Activated CD8-positive, alpha-beta T cell treated with anti-CD3 and anti-CD28 coated beads for 36 hours (primary cell): ENCODE measurements around the gene NOVA2. TPM values are rescaled to one million over a fixed set of nuclear protein-coding genes. Genes with fewer than 3 reads are reported as not detected.
"Not testable (repeated sequence)": the region's sequence is repeated elsewhere in the genome, so short reads cannot be mapped to it uniquely, and the experiment has no call there.

Experiments used
- ATAC-seq: fragments of 200-7000 bp; cut with Tn5 transposase; one replicate; pipeline ENCODE4 v1.10.0; 2021; ENCODE audit warnings: mild to moderate bottlenecking, moderate library complexity
- CTCF ChIA-PET: fragments of 350-600 bp; sonication (Branson Sonifier 250); formaldehyde crosslinking; loops from one replicate; lab custom pipeline; 2021; ENCODE audit warnings: antibody characterized with exemption; lab: Charles Lee
- POLR2A ChIA-PET: fragments of 350-600 bp; sonication (Branson Sonifier 250); formaldehyde crosslinking; loops from one replicate; lab custom pipeline; 2021; ENCODE audit warnings: antibody characterized with exemption; lab: Charles Lee
- DNase-seq: peaks from one replicate; pipeline ENCODE4 v3.0.0-alpha.2; 2020
- H3K27ac Mint-ChIP-seq: one replicate; pipeline ENCODE4 v1.8.0; 2021; ENCODE audit warnings: mild to moderate bottlenecking, mixed read lengths
- H3K27me3 Mint-ChIP-seq: one replicate; pipeline ENCODE4 v1.8.0; 2021; ENCODE audit warnings: mixed read lengths
- H3K36me3 Mint-ChIP-seq: one replicate; pipeline ENCODE4 v1.8.0; 2021; ENCODE audit warnings: low read depth, mixed read lengths
- H3K4me1 Mint-ChIP-seq: one replicate; pipeline ENCODE4 v1.8.0; 2021; ENCODE audit warnings: low read depth, mixed read lengths
- H3K4me3 Mint-ChIP-seq: one replicate; pipeline ENCODE4 v1.8.0; 2021; ENCODE audit warnings: mild to moderate bottlenecking, moderate library complexity, mixed read lengths
- H3K9me3 Mint-ChIP-seq: one replicate; pipeline ENCODE4 v1.8.0; 2021; ENCODE audit warnings: mixed read lengths
- intact Hi-C: fragments of 100-400 bp; cut with micrococcal nuclease; formaldehyde crosslinking; loops from one replicate; pipeline ENCODE4 v1.10.0; 2022
- total RNA-seq, 2 experiments: library from RNA; stranded (reverse); gene quantifications; one replicate each; pipeline ENCODE4 v1.2.3, GENCODE V29; 2021
- TF ChIP-seq, protein P1 (sequence below): fragments of 200-600 bp; IDR thresholded peaks from one replicate; pipeline ENCODE4 v1.8.0; 2022; ENCODE audit warnings: antibody characterized with exemption, mild to moderate bottlenecking

NOVA2 gene
- total RNA-seq, 2 experiments from 2014 or later = not detected

DNA sequence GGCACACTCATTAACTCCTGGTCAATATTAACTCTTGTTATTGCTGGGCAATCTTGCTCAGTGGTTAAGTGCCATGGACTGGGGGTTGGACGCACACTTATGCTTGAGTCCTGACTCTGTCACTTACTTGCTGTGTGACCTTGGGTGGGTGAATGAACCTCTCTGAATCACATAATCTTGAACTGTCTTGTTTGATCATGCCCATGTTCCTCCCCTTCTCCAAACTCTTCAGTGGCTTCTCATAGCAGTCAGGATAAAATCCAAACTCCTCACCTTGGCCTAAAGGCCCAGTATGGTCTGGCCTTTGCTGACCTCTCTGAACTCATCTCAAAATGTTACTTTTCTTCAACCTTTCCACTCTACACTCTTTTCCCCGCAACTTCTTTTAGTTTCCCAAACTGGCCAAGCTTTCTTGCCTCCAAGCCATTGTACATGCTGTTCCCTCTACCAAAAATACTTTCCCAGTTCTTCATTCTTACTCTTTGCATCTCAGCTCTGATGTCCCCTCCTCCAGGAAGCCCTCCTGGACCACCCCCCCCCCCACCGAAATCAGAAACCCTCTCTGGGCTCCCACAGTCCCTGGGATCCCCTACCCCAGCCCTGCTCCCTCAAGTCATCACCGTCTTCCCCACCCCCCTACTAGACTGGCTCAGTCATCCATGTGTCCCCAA is 73.6 kb downstream of the NOVA2 start:
- ChIA-PET CTCF (interaction anchor here (0.8 to 1.8 kb wide), 5 partner anchors 8 to 643 kb away, joined by 3 to 4 read pairs (median 3); partner anchors contain the start of gene FOXA3), POLR2A (interaction anchor here (1.1 to 1.3 kb wide), 3 partner anchors 9 to 15 kb away, joined by 3 to 4 read pairs (median 3); no protein-coding TSS in a partner anchor)
- TF ChIP-seq, protein P1, sequence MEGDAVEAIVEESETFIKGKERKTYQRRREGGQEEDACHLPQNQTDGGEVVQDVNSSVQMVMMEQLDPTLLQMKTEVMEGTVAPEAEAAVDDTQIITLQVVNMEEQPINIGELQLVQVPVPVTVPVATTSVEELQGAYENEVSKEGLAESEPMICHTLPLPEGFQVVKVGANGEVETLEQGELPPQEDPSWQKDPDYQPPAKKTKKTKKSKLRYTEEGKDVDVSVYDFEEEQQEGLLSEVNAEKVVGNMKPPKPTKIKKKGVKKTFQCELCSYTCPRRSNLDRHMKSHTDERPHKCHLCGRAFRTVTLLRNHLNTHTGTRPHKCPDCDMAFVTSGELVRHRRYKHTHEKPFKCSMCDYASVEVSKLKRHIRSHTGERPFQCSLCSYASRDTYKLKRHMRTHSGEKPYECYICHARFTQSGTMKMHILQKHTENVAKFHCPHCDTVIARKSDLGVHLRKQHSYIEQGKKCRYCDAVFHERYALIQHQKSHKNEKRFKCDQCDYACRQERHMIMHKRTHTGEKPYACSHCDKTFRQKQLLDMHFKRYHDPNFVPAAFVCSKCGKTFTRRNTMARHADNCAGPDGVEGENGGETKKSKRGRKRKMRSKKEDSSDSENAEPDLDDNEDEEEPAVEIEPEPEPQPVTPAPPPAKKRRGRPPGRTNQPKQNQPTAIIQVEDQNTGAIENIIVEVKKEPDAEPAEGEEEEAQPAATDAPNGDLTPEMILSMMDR = no peak
- DNase-seq = no peak
- Mint-ChIP-seq H3K9me3 (no peaks in the 10 kb centered on the region), H3K36me3 (peaks cover 11% of the 10 kb centered on the region), H3K4me3 (peak overlapping the region; percentile 44), H3K4me1 (peaks cover 13% of the 10 kb centered on the region), H3K27ac (no peak overlapping the region), H3K27me3 (no peaks in the 10 kb centered on the region)
- ATAC-seq = no peak
- intact Hi-C loops = no loop called here

DNA sequence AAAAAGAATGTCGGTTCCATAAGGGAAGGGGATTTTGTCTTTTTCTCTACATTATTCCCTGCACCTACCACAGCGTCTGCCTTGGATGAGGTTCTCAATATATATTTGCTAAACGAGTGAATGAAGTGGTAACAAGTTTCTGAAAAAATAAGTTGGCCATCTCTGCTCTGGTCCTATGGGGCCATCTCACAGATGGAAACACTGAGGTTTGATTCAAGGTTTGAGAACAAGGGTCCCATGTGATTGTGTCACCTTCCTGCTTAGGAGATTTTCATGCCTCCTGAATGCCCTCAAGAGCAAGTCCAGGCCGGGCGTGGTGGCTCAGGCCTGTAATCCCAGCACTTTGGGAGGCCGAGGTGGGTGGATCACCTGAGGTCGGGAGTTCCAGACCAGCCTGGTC is 74.4 kb downstream of the NOVA2 start:
- Mint-ChIP-seq H3K36me3 (peaks cover 11% of the 10 kb centered on the region), H3K9me3 (no peaks in the 10 kb centered on the region), H3K4me3 (no peak overlapping the region), H3K27ac (no peak overlapping the region), H3K27me3 (no peaks in the 10 kb centered on the region), H3K4me1 (peaks cover 13% of the 10 kb centered on the region)
- intact Hi-C loops = no loop called here
- DNase-seq (no peak), ATAC-seq (no peak)
- TF ChIP-seq, protein P1 = no peak
- ChIA-PET POLR2A (no interaction called here), CTCF (no interaction called here)

DNA sequence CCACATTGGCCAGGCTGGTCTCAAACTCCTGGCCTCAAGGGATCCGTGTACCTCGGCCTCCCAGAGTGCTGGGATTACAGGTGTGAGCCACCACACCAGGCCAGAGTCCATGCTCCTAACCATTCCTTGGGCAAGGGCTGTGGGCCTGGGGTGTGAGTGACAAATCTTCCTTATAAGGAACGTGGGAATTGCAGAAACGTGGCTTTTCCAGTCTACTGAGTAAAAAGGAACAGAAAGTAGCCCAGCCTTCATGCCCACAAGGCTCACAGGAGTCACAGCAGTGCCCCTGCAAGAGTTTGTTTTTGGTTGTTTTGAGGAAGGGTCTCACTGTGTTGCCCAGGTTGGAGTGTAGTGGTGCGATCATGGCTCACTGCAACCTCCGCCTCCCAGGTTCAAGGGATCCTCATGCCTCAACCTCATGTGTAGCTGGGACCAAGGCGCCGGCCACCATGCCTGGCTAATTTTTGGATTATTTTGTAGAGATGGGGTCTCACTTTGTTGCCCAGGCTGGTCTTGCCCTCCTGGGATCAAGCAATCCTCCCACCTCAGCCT is 76.3 kb downstream of the NOVA2 start:
- CTCF ChIA-PET = no interaction called here
- DNase-seq = no peak
- H3K9me3 Mint-ChIP-seq = no peaks in the 10 kb centered on the region
- POLR2A ChIA-PET = no interaction called here
- no peaks in the 10 kb centered on the region for H3K27me3 Mint-ChIP-seq
- H3K4me1 Mint-ChIP-seq = peaks cover 10% of the 10 kb centered on the region
- TF ChIP-seq, protein P1 = no peak
- H3K4me3 Mint-ChIP-seq = no peak overlapping the region
- H3K27ac Mint-ChIP-seq = no peak overlapping the region
- no peak for ATAC-seq
- peaks cover 11% of the 10 kb centered on the region for H3K36me3 Mint-ChIP-seq
- intact Hi-C loops = no loop called here

DNA sequence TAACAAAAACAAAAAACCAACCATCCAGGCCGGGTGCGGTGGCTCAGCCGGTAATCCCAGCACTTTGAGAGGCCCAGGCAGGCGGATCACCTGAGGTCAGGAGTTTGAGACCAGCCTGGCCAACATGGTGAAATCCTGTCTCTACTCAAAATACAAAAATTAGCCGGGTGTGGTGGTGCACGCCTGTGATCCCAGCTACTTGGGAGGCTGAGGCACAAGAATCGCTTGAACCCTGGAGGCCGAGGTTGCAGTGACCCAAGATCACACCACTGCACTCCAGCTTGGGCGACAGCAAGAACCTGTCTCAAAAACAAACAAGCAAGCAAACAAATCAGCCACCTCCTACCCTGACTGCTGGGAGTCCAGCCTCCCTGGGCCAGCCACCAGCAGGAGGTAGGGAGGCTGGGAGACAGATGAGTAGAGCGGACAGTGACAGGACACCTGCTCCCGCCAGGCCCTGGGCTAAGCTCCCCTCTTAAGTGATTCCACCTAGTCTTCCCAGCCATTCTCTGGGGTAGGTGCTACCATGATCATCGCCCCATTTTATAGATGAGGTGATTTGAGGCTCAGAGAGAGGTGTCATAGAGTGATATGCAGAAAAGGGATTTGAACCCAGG is 77.6 kb downstream of the NOVA2 start:
- peaks cover 11% of the 10 kb centered on the region for H3K36me3 Mint-ChIP-seq
- H3K4me1 Mint-ChIP-seq, H3K27ac Mint-ChIP-seq, POLR2A ChIA-PET, ATAC-seq, H3K4me3 Mint-ChIP-seq, DNase-seq, H3K27me3 Mint-ChIP-seq, intact Hi-C loops, H3K9me3 Mint-ChIP-seq: not testable (repeated sequence)
- CTCF ChIA-PET = interaction anchor here (0.6 kb wide), 1 partner anchor 1507 kb away, joined by 3 read pairs; no protein-coding TSS in a partner anchor

DNA sequence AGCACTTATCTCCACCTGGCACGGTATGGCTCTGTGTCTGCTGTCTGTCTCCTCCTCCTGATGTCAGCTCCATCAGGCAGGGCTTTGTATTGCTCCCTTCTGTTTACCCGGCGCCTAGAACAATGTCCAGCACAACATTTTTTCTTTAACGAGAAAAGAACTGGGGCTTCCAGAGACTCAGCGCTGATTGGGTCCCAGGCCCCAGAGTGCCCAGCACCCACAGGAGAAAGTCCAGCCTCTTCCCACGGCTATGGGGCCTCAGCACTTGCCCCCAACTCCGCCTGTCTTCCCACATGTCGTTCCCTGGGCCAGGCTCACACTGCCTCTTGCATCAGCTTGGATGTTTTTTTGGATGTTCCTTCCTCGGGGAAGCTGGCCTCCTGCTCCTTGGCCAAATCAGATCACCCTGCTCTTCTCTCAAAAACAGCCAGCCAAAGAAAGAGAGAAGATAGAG is 78.1 kb downstream of the NOVA2 start:
- no peak for ATAC-seq
- H3K27me3 Mint-ChIP-seq = no peaks in the 10 kb centered on the region
- no peak for DNase-seq
- ChIA-PET CTCF (no interaction called here), POLR2A (no interaction called here)
- TF ChIP-seq, protein P1 = no peak
- H3K36me3 Mint-ChIP-seq = peaks cover 11% of the 10 kb centered on the region
- H3K4me3 Mint-ChIP-seq = no peak overlapping the region
- intact Hi-C loops = no loop called here
- peaks cover 5% of the 10 kb centered on the region for H3K4me1 Mint-ChIP-seq
- H3K27ac Mint-ChIP-seq = no peak overlapping the region
- no peaks in the 10 kb centered on the region for H3K9me3 Mint-ChIP-seq
